ENCODE data around the gene UNC5A.

UNC5A gene

GRCh38 chr5:176781638-176782570 is 28.5 kb upstream of the UNC5A start:
- DNase-seq (ENCODE audit: low spot score): no peak

GRCh38 chr5:176784218-176785165 is 25.9 kb upstream of the UNC5A start:
- DNase-seq (ENCODE audit: low spot score): no peak

DNA sequence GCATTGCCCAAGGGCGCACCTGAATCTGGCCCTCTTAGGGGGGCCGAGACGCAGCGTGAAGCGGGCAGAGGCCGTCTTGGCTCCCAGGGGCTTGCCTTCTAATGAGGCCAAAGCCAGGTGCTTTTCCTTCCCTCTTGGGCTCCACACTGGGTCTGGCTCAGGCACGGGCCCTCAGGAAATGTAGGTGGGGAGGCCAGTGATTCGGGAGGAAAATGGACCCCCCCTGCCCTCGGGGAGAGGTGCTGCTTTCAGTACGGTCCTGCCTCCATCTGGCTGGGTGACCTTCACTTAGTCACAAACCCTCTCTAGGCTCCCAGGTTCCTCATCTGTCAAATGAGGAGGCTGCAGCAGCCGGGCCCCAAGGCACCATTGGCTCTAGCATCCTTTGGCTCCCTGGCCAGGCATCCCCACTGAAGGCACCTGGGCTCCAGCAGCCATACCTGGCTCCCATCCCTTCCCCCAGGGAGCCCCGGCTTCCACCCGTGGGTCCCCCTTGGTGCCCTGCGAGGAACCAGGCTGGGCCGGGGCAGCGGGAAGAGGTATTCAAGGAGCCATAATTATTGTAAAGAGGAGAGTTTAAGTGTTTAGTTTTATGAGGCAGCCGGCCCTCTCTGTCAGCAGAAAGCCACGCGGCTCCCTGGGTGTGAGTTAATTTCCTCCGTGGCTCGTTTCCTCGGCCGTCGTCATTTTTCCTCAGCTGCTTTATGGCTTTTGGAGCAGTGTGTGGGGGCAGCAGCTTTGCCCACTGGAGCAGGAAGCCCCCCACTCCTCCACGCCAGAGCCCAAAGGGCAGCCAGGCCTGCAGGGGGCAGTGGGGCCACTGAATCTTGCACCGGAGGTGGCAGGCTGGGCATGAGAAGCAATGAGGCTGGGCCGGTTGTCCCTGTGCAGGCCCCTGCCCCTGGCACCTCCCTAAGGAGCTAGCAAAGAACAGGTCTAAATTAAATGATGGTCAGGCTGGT is 24.9 kb upstream of the UNC5A start:
- DNase-seq (ENCODE audit: low spot score): no peak

DNA sequence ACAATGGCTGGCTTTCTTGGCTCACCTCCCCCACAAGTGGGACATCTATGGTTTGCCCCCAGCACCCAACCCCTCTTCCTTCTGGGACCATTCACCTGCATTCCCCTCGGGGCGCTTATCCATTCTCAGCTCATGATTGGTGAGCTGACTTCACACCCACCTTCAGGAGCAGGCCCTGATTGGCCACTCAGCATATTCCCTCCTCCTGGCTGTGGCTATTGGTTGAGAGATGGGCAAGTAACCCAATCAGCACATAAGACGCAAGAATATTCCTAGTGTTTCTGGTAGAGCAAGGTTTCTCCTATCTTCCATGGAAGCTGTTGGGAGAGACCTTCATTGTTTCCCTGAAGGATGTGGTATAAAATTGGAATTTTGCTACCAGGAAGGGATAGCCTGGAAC is 22.7 kb upstream of the UNC5A start:
- no peak for DNase-seq (ENCODE audit: low spot score)

- no peak for DNase-seq (ENCODE audit: low spot score)
These were observed 22.3 kb upstream of the UNC5A start for GRCh38 chr5:176788091-176788490.

GRCh38 chr5:176788941-176789872 is 21.2 kb upstream of the UNC5A start:
- no peak for DNase-seq (ENCODE audit: low spot score)

DNA sequence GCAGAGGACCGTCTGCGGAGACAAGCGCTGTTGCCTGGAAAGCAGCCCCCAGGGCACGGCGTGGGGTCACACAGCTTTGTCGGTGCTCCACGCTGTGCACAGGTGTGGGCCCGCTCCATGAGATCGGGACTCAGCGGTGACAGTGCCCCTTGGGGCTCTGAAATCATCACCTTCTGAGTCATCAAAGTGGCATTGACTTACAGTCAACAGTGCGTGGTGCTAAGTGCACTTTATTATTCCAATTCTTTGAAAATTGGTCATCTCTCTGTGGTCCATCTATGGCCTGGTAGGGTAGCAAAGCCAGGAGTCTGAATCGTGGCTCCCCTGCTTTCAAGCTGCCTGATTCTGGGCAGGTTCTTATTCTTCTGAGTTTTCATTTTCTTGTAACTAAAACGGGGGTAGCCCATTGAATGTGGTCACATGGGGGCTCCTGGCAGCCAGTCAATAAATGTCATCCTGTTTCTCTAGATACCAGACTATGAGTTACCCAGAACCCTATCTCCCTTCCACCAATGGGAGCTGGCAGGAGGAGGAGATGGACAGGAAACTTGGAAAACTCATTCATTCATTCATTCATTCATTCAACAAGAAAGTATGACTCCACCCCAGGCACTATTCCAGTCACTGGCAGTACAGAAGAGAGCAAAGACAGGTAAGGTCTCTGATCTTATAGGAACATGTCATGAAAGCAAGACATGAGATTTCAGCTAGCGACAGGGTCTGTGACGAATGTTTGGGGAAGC is 20.3 kb upstream of the UNC5A start:
- no peak for DNase-seq (ENCODE audit: low spot score)

DNA sequence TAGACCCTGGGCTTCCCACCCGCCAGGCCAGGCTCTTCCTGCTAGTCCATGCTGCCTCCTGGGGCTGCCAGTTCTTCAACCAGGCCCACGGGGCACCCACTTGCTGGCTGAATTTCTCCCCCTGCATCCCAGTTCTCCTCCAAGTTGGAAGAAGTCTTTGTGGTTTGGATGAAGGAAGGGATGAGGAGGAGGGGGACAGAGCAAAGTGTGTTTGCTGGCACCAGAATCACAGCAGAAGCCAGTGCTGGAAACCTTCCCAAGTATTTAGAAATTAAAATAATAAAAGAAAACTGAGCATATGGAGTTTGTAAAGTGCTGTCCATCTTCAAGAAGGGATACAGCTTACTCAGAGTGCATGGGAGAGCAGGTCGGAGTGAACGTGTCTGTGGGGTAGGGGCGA is 19.4 kb upstream of the UNC5A start:
- no peak for DNase-seq (ENCODE audit: low spot score)

GRCh38 chr5:176792655-176793342 is 17.6 kb upstream of the UNC5A start:
- no peak for DNase-seq (ENCODE audit: low spot score)

- DNase-seq (ENCODE audit: low spot score): no peak
These were observed 17.0 kb upstream of the UNC5A start for GRCh38 chr5:176793343-176793699.

- no peak for DNase-seq (ENCODE audit: low spot score)
These were observed 16.6 kb upstream of the UNC5A start for GRCh38 chr5:176793736-176794135.

GRCh38 chr5:176794509-176794908 is 15.8 kb upstream of the UNC5A start:
- DNase-seq (ENCODE audit: low spot score): no peak

DNA sequence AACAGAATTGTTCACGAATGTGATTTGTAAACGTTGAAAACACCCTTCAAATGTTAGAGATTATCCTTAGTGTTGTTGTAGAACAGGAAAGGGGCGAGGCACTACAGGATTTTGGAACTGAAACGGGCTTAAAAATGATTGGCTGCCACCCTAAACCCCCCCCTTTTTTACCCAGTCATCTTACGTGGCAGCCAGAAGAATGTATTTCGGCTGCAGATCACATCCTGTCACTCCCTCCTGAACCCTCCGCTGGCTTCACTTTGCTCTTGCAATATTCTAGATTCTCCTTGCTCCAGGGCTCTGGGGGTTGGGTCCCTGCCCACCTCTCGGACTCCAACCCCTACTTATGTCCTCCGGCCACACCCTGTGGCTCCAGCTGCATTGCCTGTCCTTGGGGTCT is 13.9 kb upstream of the UNC5A start:
- DNase-seq (ENCODE audit: low spot score): no peak

DNA sequence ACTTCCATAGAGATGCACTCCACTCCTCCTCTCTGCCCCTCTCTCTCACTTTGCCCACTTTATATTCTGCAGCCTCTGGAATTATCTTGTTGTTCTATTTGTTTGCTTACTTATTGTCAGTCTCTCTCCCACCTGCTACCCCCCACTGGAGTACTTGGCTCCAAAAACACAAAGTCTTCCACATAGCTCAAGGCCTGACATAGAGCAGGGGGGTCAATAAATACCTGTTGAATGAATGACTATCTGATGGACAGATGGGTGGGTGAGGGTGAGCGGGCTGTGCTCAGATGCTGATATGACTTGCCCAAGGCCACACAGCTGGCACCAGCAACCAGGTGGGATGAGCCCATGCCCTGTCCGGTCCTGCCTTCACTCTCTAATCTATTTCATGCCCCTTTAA is 13.4 kb upstream of the UNC5A start:
- DNase-seq (ENCODE audit: low spot score): no peak

DNA sequence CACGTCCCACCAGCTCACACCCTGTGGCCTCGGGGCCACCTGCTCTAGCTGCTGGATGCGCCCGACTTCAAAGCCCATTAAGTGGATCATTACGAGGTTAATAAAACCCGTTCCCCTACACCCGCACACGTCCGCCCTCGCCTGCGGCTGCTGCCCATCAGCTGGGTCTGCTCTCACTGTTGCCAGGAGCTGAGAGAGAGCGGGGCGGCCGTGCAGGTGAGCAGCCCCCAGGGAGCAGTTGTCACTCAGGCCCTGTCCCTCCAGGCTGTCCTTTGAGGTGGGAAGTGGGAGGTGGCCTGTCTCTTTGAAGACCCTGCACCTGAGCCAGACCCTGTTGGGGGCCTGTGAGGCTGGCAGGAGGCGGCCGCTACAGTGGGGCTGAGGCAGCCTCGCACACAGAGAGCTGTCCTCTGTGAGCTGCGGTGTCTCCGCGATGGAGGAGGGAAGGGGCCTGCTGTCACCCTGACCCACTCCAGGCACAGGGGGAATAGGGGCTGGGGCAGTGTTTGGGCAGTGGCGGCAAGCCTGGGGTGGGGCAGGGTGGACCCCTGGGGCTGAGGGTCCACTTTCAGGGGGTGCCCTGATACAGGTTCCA is 12.8 kb upstream of the UNC5A start:
- no peak for DNase-seq (ENCODE audit: low spot score)

GRCh38 chr5:176798086-176798876 is 12.1 kb upstream of the UNC5A start:
- no peak for DNase-seq (ENCODE audit: low spot score)

DNA sequence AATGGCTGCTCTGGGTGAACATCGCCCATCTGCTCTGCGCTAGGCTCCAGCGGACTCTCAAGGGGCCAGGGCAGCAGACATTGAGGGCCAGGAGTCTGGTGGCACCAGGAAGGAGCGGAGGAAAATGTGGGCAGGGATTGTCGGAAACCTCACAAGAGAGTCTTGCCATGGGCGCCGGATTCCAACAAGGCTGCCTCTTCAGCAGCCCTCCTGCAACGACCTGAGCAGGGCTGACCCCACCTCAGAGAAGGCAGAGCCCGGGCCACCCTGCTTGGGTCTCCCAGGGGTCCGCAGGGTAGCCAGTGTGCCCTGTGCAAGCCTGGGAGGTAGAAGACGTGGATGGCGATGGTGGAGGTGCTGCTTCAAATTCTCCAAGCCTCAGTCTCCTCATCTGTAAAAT is 11.4 kb upstream of the UNC5A start:
- no peak for DNase-seq (ENCODE audit: low spot score)

- DNase-seq (ENCODE audit: low spot score): no peak
These were observed 10.9 kb upstream of the UNC5A start for GRCh38 chr5:176799488-176799887.
